ENCODE results near the gene OR51B2. TPM values are rescaled to one million over a fixed set of nuclear protein-coding genes. Genes with fewer than 3 reads are reported as not detected.

Gene OR51B2
- total and polyA plus RNA-seq, 2 experiments from 2014 or later, result 1.6 TPM; not detected in 1

DNA sequence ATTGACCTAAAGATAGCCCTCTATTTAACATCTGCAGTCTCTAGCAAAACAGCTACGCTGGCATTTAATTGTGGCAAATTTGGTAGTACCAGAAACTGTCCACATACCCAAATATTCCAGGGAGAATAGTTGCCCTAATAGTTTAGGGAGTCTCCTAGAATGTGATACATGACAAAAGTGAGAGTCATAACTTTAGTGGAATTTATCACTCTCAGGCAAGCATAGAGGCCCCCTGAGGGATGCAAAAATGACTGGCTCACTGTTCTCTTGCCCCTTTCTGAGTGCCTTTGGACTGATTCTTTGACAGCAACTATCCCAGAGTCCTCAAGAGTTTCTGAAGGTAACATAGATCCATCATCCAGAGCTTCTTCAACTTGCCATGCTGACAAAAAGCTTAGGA, 20.1 kb downstream of the OR51B2 start:
- Histone ChIP-seq H3K27ac (no peak overlapping the region), H3K4me1 (ENCODE audit: low read depth) (no peaks in the 10 kb centered on the region), H3K4me3 (no peak overlapping the region), H3K9me3 (ENCODE audit: low read depth) (no peaks in the 10 kb centered on the region), H3K27me3 (no peaks in the 10 kb centered on the region), H3K36me3 (no peaks in the 10 kb centered on the region)
- TF ChIP-seq, protein P1, sequence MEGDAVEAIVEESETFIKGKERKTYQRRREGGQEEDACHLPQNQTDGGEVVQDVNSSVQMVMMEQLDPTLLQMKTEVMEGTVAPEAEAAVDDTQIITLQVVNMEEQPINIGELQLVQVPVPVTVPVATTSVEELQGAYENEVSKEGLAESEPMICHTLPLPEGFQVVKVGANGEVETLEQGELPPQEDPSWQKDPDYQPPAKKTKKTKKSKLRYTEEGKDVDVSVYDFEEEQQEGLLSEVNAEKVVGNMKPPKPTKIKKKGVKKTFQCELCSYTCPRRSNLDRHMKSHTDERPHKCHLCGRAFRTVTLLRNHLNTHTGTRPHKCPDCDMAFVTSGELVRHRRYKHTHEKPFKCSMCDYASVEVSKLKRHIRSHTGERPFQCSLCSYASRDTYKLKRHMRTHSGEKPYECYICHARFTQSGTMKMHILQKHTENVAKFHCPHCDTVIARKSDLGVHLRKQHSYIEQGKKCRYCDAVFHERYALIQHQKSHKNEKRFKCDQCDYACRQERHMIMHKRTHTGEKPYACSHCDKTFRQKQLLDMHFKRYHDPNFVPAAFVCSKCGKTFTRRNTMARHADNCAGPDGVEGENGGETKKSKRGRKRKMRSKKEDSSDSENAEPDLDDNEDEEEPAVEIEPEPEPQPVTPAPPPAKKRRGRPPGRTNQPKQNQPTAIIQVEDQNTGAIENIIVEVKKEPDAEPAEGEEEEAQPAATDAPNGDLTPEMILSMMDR (IDR thresholded peaks at IDR 0.05; ENCODE audit: low read depth, low read length), result no peak
- no peak for DNase-seq (ENCODE audit: low read depth in 1 of 2, low spot score in 1 of 2)

DNA sequence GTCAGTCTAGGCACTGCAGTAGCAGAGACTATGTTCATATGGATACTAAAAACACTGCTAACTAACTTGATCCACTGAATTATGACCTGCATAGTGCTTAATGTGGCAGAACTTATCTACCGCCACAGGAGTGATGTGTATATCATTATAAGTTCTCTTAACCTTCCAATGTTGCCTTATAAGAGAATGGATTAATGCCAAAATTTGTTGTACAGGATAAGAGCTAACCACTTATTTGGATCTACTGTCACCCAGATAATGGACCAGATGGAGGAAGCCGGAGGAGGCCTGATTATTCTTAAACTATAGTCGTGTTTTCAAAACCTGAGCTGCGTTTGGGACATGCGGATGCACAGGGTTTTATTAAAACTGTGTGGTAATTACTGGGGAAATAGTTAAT, 20.5 kb downstream of the OR51B2 start:
- DNase-seq (ENCODE audit: low read depth in 1 of 2, low spot score in 1 of 2), result no peak
- TF ChIP-seq, protein P1 (IDR thresholded peaks at IDR 0.05; ENCODE audit: low read depth, low read length), result no peak
- Histone ChIP-seq H3K27me3 (no peaks in the 10 kb centered on the region), H3K4me1 (ENCODE audit: low read depth) (no peaks in the 10 kb centered on the region), H3K27ac (no peak overlapping the region), H3K4me3 (no peak overlapping the region), H3K9me3 (ENCODE audit: low read depth) (no peaks in the 10 kb centered on the region), H3K36me3 (no peaks in the 10 kb centered on the region)

DNA sequence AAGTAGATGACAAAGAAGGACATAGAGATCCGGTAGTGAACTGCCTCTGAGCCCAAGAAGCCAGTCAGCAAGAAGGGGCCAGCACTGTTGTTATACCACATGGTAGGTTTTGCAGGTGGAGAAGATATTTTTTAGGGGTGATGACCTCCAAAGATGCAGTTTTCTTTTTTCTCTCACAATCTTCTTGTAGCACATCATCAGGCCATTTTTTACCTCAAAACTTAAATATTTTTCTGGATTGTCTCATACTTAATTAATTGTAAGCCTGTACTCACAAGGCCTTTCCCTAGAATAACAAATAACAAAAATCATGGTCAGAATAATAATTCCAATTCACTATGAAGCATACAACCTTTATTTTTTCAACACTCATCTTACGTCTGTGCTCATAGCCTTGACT, 22.3 kb downstream of the OR51B2 start, which contains the start of gene OR51B4:
TSS of gene OR51B4 (minus strand) at position 101 of the 400 bp plus-strand sequence. CDS start at position 101, 0 bp downstream.
- Histone ChIP-seq H3K4me3 (no peak within 1 kb of the TSS), H3K27ac (no peak within 1 kb of the TSS), H3K36me3 (no peaks in the 10 kb centered on the region), H3K27me3 (no peaks in the 10 kb centered on the region), H3K4me1 (ENCODE audit: low read depth) (no peaks in the 10 kb centered on the region), H3K9me3 (ENCODE audit: low read depth) (no peaks in the 10 kb centered on the region)
- no peak for DNase-seq (ENCODE audit: low read depth in 1 of 2, low spot score in 1 of 2)
- TF ChIP-seq, protein P1 (IDR thresholded peaks at IDR 0.05; ENCODE audit: low read depth, low read length), result no peak

DNA sequence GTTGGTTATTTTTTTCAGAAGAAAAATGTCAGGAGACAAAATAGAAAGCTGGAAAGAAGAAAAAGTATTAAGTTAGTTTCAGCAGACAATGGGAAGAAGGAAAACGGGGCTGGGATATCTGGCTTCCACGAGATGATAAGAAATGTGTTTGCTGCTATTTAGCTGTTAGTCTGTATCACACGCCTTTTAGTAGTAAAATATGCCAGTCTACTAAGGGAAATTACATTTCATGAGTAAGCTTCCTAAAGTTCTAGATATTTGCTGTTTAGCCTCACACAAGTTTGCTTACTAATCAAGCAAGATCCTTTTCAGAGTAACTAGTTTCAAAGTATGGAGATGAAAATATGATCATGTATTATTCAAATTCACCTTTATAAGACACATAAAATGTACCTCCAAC, 23.8 kb downstream of the OR51B2 start:
- no peak overlapping the region for H3K27ac ChIP-seq
- H3K4me1 ChIP-seq (ENCODE audit: low read depth), result no peaks in the 10 kb centered on the region
- H3K27me3 ChIP-seq, result no peaks in the 10 kb centered on the region
- no peak overlapping the region for H3K4me3 ChIP-seq
- no peaks in the 10 kb centered on the region for H3K9me3 ChIP-seq (ENCODE audit: low read depth)
- no peaks in the 10 kb centered on the region for H3K36me3 ChIP-seq
- DNase-seq (ENCODE audit: low read depth in 1 of 2, low spot score in 1 of 2), result peak in 1 of 2 donors; percentile 3
- TF ChIP-seq, protein P1 (IDR thresholded peaks at IDR 0.05; ENCODE audit: low read depth, low read length), result no peak

DNA sequence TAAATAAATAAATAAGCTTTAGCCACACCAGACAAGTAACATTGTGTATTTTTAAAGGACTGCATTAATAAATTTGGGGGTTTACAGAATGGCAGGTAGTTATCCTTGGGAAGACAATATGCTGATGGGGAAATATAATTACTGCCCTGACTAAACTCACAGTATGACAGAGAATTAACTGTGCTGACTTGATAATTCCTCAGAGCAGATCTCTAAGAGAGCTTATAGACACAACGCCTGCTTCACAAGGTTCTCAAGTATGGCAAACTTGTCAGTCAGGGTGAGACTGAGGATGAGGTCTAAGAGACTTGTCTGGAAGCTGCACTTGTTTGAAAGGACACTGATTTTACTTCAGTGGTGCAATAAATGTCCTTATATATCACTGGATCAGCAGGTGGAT, 25.6 kb downstream of the OR51B2 start:
- no peaks in the 10 kb centered on the region for H3K27me3 ChIP-seq
- H3K9me3 ChIP-seq (ENCODE audit: low read depth), result no peaks in the 10 kb centered on the region
- TF ChIP-seq, protein P1 (IDR thresholded peaks at IDR 0.05; ENCODE audit: low read depth, low read length), result no peak
- H3K4me1 ChIP-seq (ENCODE audit: low read depth), result no peaks in the 10 kb centered on the region
- no peak overlapping the region for H3K4me3 ChIP-seq
- no peak for DNase-seq (ENCODE audit: low read depth in 1 of 2, low spot score in 1 of 2)
- no peaks in the 10 kb centered on the region for H3K36me3 ChIP-seq
- no peak overlapping the region for H3K27ac ChIP-seq
